Peyer's patch (tissue), 4 donors: ENCODE measurements around the gene NBPF1. TPM values are rescaled to one million over a fixed set of nuclear protein-coding genes. Genes with fewer than 3 reads are reported as not detected.
"Not testable (repeated sequence)": the region's sequence is repeated elsewhere in the genome, so short reads cannot be mapped to it uniquely, and the experiment has no call there.

Source experiments
- DNase-seq, 3 donors: peaks; one replicate each; pipeline ENCODE4 v3.0.0-alpha.2; 2017 to 2019
- H3K27ac ChIP-seq, 4 donors: fragments of 200-600 bp; sonication (generic); one replicate each; pipeline ENCODE4 v1.5.1; 2016 to 2019
- H3K27me3 ChIP-seq, 2 donors: fragments of 200-600 bp; sonication (generic); one replicate each; pipeline ENCODE4 v1.5.1; 2019
- H3K36me3 ChIP-seq, 3 donors: fragments of 200-600 bp; sonication (generic); one replicate each; pipeline ENCODE4 v1.5.1; 2016 to 2019
- H3K4me1 ChIP-seq, 4 donors: fragments of 200-600 bp; sonication (generic); one replicate each; pipeline ENCODE4 v1.5.1; 2016 to 2019
- H3K4me3 ChIP-seq, 4 donors: fragments of 200-600 bp; sonication (generic); 1 replicate in 3 of 4; 2 replicates in 1 of 4; pipeline ENCODE4 v1.5.1; 2016 to 2019; ENCODE audit warnings: mild to moderate bottlenecking in 1 of 4
- H3K9me3 ChIP-seq, 4 donors: fragments of 200-600 bp; sonication (generic); one replicate each; pipeline ENCODE4 v1.5.1; 2016 to 2019; ENCODE audit warnings: mild to moderate bottlenecking in 1 of 4
- CTCF ChIP-seq, 6 experiments: fragments of 450-650 bp in 4 of 6; fragments of 200-600 bp in 2 of 6; sonication (generic) in 1 of 6; IDR thresholded peaks; one replicate each; pipeline ENCODE4 v1.5.1; 2017 to 2019; ENCODE audit warnings: antibody characterized with exemption in 6 of 6, mild to moderate bottlenecking in 3 of 6, moderate library complexity in 1 of 6
- POLR2A ChIP-seq, 2 donors: fragments of 450-650 bp; IDR thresholded peaks; one replicate each; pipeline ENCODE4 v1.5.1; 2017; ENCODE audit warnings: antibody characterized with exemption in 2 of 2, mild to moderate bottlenecking in 2 of 2, moderate library complexity in 2 of 2
- total RNA-seq, 4 donors: library from RNA; depleted of rRNA; stranded (reverse); fragments of >200 nt; gene quantifications; one replicate each; pipeline ENCODE4 v1.1.0, GENCODE V29; 2016

Gene NBPF1
- total RNA-seq, 4 donors from 2014 or later: 73.9 to 145 (median 115) TPM

GRCh38 chr1:16628361-16629111, 15.2 kb upstream of the NBPF1 start:
- peak; percentile 15 to 60 (median 55) for DNase-seq
- H3K27ac ChIP-seq: no peak overlapping the region
- H3K36me3 ChIP-seq: peaks cover 2 to 91% (median 6%) of the 10 kb centered on the region in 3 donors
- TF ChIP-seq CTCF (IDR thresholded peaks at IDR 0.05) (no peak), POLR2A (IDR thresholded peaks at IDR 0.05) (no peak)
- no peak overlapping the region for H3K4me3 ChIP-seq
- H3K9me3 ChIP-seq: no peaks in the 10 kb centered on the region
- peaks cover 0 to 7% (median 0%) of the 10 kb centered on the region in 4 donors for H3K4me1 ChIP-seq
- H3K27me3 ChIP-seq: no peaks in the 10 kb centered on the region

GRCh38 chr1:16626409-16626983, 13.1 kb upstream of the NBPF1 start:
- H3K27me3 ChIP-seq, H3K9me3 ChIP-seq, H3K27ac ChIP-seq, H3K4me3 ChIP-seq, H3K4me1 ChIP-seq: not testable (repeated sequence)
- peak in 2 of 3 donors; percentile 15 to 47 for DNase-seq
- H3K36me3 ChIP-seq: peaks cover 0 to 91% (median 6%) of the 10 kb centered on the region in 3 donors

GRCh38 chr1:16625497-16626408, 12.4 kb upstream of the NBPF1 start:
- peak; percentile 18 to 63 (median 58) for DNase-seq
- no peaks in the 10 kb centered on the region for H3K27me3 ChIP-seq
- H3K4me1 ChIP-seq: peaks cover 0 to 14% (median 0%) of the 10 kb centered on the region in 4 donors
- TF ChIP-seq POLR2A (IDR thresholded peaks at IDR 0.05) (no peak), CTCF (IDR thresholded peaks at IDR 0.05) (no peak)
- H3K4me3 ChIP-seq: no peak overlapping the region
- no peaks in the 10 kb centered on the region for H3K9me3 ChIP-seq
- no peak overlapping the region for H3K27ac ChIP-seq
- peaks cover 0 to 86% (median 1%) of the 10 kb centered on the region in 3 donors for H3K36me3 ChIP-seq

- Histone ChIP-seq H3K36me3 (peaks cover 0 to 73% (median 0%) of the 10 kb centered on the region in 3 donors), H3K27ac (peak overlapping the region in 3 of 4 donors; percentile 31 to 82 (median 65)), H3K4me1 (peaks cover 0 to 15% (median 0%) of the 10 kb centered on the region in 4 donors)
- H3K9me3 ChIP-seq, H3K4me3 ChIP-seq, H3K27me3 ChIP-seq: not testable (repeated sequence)
- peak; percentile 30 to 99 (median 97) for DNase-seq
- TF ChIP-seq CTCF (IDR thresholded peaks at IDR 0.05) (peak in 2 of 6 experiments; percentile 11 to 23), POLR2A (IDR thresholded peaks at IDR 0.05) (peak in 1 of 2 donors; percentile 58)
These were observed 10.7 kb upstream of the NBPF1 start for GRCh38 chr1:16623812-16624719.

GRCh38 chr1:16623337-16623736, 10.0 kb upstream of the NBPF1 start:
- peak overlapping the region in 2 of 4 donors; percentile 65 to 82 for H3K27ac ChIP-seq
- not testable (repeated sequence) for H3K4me3 ChIP-seq, H3K9me3 ChIP-seq, H3K27me3 ChIP-seq
- peaks cover 0 to 72% (median 0%) of the 10 kb centered on the region in 3 donors for H3K36me3 ChIP-seq
- peaks cover 0 to 15% (median 0%) of the 10 kb centered on the region in 4 donors for H3K4me1 ChIP-seq
- DNase-seq: peak; percentile 19 to 70 (median 69)

GRCh38 chr1:16621681-16622315, 8.4 kb upstream of the NBPF1 start:
- not testable (repeated sequence) for H3K9me3 ChIP-seq, H3K27me3 ChIP-seq, H3K27ac ChIP-seq, H3K4me3 ChIP-seq
- Histone ChIP-seq H3K4me1 (peaks cover 0 to 15% (median 0%) of the 10 kb centered on the region in 4 donors), H3K36me3 (peaks cover 0 to 68% (median 0%) of the 10 kb centered on the region in 3 donors)
- DNase-seq: peak; percentile 16 to 58 (median 56)
